ENCODE data around the gene TREX2. TPM values are rescaled to one million over a fixed set of nuclear protein-coding genes. Genes with fewer than 3 reads are reported as not detected.

TREX2 gene
- total RNA-seq, 4 donors from 2014 or later = 0.18 TPM; not detected in 3

DNA sequence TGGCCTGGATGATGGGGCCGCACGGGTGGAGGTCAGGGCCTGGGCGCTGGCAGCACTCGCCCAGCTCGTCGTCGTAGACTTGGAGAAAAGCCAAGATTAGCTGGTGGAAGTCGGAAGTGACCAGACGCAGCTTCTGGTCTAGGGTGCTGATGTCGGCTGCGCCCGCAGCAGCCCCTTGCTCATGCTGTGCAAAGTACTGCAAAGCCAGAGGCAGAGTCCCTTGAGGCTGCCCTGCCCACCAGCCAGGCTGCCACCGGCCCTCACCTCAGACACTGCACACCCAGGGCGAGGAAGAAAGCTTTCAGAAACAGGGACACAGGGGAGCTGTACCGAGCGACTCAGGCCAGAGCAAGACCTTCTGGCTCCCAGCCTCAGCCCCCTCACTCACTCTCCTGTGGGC, 9.7 kb upstream of the TREX2 start:
- in situ Hi-C loops (cut with MboI; ENCODE audit: low sequenced_read_pairs in 4 of 4) (loop anchor here in 1 of 4 donors (25.0 kb wide), 1 partner anchor 518 kb away; no protein-coding TSS in a partner anchor), intact Hi-C loops (cut with DNase I; ENCODE audit: low total_unique reads) (no loop called here)
- TF ChIP-seq, protein P1, sequence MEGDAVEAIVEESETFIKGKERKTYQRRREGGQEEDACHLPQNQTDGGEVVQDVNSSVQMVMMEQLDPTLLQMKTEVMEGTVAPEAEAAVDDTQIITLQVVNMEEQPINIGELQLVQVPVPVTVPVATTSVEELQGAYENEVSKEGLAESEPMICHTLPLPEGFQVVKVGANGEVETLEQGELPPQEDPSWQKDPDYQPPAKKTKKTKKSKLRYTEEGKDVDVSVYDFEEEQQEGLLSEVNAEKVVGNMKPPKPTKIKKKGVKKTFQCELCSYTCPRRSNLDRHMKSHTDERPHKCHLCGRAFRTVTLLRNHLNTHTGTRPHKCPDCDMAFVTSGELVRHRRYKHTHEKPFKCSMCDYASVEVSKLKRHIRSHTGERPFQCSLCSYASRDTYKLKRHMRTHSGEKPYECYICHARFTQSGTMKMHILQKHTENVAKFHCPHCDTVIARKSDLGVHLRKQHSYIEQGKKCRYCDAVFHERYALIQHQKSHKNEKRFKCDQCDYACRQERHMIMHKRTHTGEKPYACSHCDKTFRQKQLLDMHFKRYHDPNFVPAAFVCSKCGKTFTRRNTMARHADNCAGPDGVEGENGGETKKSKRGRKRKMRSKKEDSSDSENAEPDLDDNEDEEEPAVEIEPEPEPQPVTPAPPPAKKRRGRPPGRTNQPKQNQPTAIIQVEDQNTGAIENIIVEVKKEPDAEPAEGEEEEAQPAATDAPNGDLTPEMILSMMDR (IDR thresholded peaks at IDR 0.05 in 4 of 5, conservative IDR thresholded peaks at IDR 0.05 in 1 of 5) = no peak
- TF ChIP-seq POLR2A (IDR thresholded peaks at IDR 0.05) = no peak
- Histone ChIP-seq H3K9me3 (no peaks in the 10 kb centered on the region), H3K4me3 (no peak overlapping the region), H3K27me3 (no peaks in the 10 kb centered on the region), H3K36me3 (peaks cover 0 to 9% of the 10 kb centered on the region in 2 donors), H3K4me1 (peaks cover 5 to 7% of the 10 kb centered on the region in 2 donors), H3K27ac (no peak overlapping the region)
- no peak for ATAC-seq
- no peak for DNase-seq

DNA sequence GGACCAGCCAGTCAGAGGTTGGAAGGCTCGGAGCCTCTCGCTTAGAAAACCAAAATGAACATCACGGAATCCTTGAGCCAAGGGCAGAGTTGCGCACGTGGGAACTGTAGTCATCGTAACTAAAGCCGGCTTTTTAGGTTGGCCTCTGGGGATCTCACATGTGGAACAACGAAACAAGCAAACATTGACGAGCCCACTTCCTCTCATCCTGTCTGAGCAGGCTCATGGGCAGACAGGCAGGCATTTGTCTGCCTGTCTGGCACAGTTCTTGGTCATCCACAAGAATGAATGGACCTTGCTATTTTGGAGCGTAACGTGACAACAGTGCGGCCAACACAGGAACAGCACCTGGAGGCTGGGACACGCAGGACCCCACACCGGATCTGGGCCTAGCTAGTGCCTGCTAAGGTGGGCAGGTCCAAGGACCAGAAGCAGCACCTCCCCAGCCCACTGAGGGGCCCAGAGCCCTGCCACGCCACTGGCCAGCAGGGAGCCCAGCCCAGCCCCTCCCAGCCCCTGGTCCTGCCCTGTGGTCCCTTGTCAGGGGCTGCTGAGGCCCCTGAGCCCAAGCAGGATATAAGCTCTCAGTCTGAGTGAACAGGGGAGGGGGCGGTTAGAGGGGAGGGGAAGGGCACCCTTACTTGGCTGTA, 9.2 kb upstream of the TREX2 start:
- peaks cover 5 to 7% of the 10 kb centered on the region in 2 donors for H3K4me1 ChIP-seq
- intact Hi-C loops (cut with DNase I; ENCODE audit: low total_unique reads) (no loop called here), in situ Hi-C loops (cut with MboI; ENCODE audit: low sequenced_read_pairs in 4 of 4) (loop anchor here in 1 of 4 donors (25.0 kb wide), 1 partner anchor 518 kb away; no protein-coding TSS in a partner anchor)
- H3K27ac ChIP-seq = no peak overlapping the region
- TF ChIP-seq, protein P1 (IDR thresholded peaks at IDR 0.05 in 4 of 5, conservative IDR thresholded peaks at IDR 0.05 in 1 of 5) = no peak
- no peak for TF ChIP-seq POLR2A (IDR thresholded peaks at IDR 0.05)
- H3K27me3 ChIP-seq = no peaks in the 10 kb centered on the region
- ATAC-seq = no peak
- H3K4me3 ChIP-seq = no peak overlapping the region
- H3K9me3 ChIP-seq = no peaks in the 10 kb centered on the region
- no peak for DNase-seq
- peaks cover 0 to 9% of the 10 kb centered on the region in 2 donors for H3K36me3 ChIP-seq

DNA sequence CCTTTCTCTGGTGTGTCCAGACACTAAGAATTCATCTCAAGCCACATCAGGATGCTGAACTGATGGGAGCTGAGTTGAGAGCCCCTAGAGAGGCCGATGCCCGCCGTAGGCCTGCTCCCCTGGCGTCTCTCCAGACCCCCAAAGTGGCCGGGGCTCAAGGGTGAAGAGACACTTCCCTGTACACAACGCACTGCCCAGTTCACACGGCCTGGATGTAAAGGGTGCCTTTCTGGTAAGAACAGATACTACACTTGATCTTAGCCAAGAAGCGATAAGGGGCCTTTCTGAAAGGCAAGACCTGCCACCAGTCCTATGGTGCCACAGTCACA, 5.1 kb upstream of the TREX2 start:
- Histone ChIP-seq H3K4me1 (no peaks in the 10 kb centered on the region), H3K27ac (no peak overlapping the region), H3K36me3 (peaks cover 0 to 9% of the 10 kb centered on the region in 2 donors), H3K4me3 (no peak overlapping the region), H3K27me3 (no peaks in the 10 kb centered on the region), H3K9me3 (no peaks in the 10 kb centered on the region)
- in situ Hi-C loops (cut with MboI; ENCODE audit: low sequenced_read_pairs in 4 of 4) (loop anchor here in 1 of 4 donors (25.0 kb wide), 1 partner anchor 514 kb away; no protein-coding TSS in a partner anchor), intact Hi-C loops (cut with DNase I; ENCODE audit: low total_unique reads) (no loop called here)
- DNase-seq (no peak), ATAC-seq (no peak)
- TF ChIP-seq, protein P1 (IDR thresholded peaks at IDR 0.05 in 4 of 5, conservative IDR thresholded peaks at IDR 0.05 in 1 of 5) = no peak
- TF ChIP-seq POLR2A (IDR thresholded peaks at IDR 0.05) = no peak

DNA sequence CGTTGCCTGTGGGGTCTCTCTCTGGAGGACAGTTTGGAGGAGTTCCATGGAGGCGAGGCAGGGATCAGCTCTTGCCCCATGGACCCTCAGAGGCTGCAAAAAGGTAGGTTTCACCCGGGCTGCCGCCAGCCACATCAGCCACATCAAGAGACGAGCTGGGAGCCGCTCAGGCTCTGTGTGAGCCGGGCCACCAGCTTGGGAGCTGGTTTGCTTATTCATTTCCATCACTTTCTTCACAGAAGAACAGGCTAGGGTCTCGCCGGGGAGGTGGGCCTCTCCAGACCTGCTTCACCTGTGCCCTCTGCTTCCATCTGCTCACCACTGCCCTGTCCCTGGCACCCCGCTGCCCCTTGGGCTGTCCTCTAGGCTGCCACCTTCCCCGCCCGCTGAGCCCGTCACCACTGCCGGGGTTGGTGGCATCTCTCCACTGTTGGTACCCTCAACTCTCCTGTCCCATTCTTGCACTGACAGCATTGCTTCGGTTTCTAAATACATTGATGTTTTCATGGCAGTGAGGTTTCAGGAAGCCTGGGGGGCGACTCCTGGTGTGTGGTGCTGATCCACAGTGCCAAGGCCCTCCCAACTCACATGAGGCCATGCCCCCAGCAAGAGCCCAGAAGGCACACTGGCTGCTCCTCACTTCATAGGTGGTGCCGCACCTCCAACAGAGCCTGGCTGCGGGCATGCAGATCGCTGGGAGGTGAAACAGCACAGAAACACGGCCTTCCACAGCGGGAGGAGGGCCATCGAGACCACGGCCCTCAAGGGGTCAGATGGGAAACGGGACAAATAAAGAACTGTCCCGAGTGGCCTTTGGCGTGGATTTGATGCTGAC, 4.5 kb upstream of the TREX2 start:
- peaks cover 0 to 9% of the 10 kb centered on the region in 2 donors for H3K36me3 ChIP-seq
- H3K27ac ChIP-seq = no peak overlapping the region
- DNase-seq (no peak), ATAC-seq (no peak)
- no peak for TF ChIP-seq POLR2A (IDR thresholded peaks at IDR 0.05)
- TF ChIP-seq, protein P1 (IDR thresholded peaks at IDR 0.05 in 4 of 5, conservative IDR thresholded peaks at IDR 0.05 in 1 of 5) = no peak
- no peak overlapping the region for H3K4me3 ChIP-seq
- intact Hi-C loops (cut with DNase I; ENCODE audit: low total_unique reads) (no loop called here), in situ Hi-C loops (cut with MboI; ENCODE audit: low sequenced_read_pairs in 4 of 4) (loop anchor here in 1 of 4 donors (25.0 kb wide), 1 partner anchor 513 kb away; no protein-coding TSS in a partner anchor)
- H3K9me3 ChIP-seq = no peaks in the 10 kb centered on the region
- no peaks in the 10 kb centered on the region for H3K4me1 ChIP-seq
- H3K27me3 ChIP-seq = no peaks in the 10 kb centered on the region
